ENCODE data around the gene MXI1.
"Not testable (repeated sequence)": the region's sequence is repeated elsewhere in the genome, so short reads cannot be mapped to it uniquely, and the experiment has no call there.

MXI1 gene

DNA sequence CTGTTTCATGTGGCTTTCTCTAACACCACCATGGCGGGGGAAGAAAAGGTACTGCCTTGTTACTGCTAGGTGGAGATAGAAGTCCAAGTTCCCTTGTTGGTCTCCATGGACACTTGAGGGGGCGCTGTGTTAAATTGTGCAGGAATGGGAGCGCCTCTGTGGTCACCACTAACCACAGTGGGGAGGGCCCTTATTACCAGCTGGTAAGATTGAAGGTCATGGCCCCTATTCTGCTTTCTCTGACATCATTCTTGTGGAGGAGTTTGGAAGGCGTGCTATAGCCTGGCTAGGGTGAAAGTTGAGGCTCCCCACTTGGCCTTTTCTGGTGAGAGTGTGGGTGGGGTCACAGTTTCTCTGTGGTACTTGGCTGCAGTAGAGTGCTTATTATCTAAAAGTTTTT, 14.9 kb upstream of the MXI1 start:
- Histone ChIP-seq H3K9me3 (ENCODE audit: control insufficient read depth, insufficient read depth, low read length) (no peaks in the 10 kb centered on the region), H3K4me3 (ENCODE audit: low read length) (no peak overlapping the region), H3K27me3 (ENCODE audit: control insufficient read depth, low read length) (peaks cover 38% of the 10 kb centered on the region), H3K9me2 (replicated peaks; ENCODE audit: control insufficient read depth, low read length) (no peaks in the 10 kb centered on the region), H3F3A (ENCODE audit: control insufficient read depth, insufficient read depth) (no peaks in the 10 kb centered on the region), H4K20me1 (ENCODE audit: control insufficient read depth, insufficient read depth, low read depth, low read length) (no peaks in the 10 kb centered on the region), H3K36me3 (ENCODE audit: control insufficient read depth, low read length) (no peaks in the 10 kb centered on the region), H3K4me2 (ENCODE audit: low read length) (no peak overlapping the region), H3K4me1 (ENCODE audit: control insufficient read depth, low read length) (no peaks in the 10 kb centered on the region), H3K79me2 (ENCODE audit: control insufficient read depth, low read length) (no peaks in the 10 kb centered on the region), H3K27ac (ENCODE audit: low read depth, low read length) (no peak overlapping the region)
- TF ChIP-seq, protein P1, sequence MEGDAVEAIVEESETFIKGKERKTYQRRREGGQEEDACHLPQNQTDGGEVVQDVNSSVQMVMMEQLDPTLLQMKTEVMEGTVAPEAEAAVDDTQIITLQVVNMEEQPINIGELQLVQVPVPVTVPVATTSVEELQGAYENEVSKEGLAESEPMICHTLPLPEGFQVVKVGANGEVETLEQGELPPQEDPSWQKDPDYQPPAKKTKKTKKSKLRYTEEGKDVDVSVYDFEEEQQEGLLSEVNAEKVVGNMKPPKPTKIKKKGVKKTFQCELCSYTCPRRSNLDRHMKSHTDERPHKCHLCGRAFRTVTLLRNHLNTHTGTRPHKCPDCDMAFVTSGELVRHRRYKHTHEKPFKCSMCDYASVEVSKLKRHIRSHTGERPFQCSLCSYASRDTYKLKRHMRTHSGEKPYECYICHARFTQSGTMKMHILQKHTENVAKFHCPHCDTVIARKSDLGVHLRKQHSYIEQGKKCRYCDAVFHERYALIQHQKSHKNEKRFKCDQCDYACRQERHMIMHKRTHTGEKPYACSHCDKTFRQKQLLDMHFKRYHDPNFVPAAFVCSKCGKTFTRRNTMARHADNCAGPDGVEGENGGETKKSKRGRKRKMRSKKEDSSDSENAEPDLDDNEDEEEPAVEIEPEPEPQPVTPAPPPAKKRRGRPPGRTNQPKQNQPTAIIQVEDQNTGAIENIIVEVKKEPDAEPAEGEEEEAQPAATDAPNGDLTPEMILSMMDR (IDR thresholded peaks at IDR 0.05; ENCODE audit: low read depth, low read length, poor library complexity, severe bottlenecking): peak; percentile 29
- no peak for TF ChIP-seq EZH2phosphoT487 (IDR thresholded peaks at IDR 0.05; ENCODE audit: borderline replicate concordance, low read length)

DNA sequence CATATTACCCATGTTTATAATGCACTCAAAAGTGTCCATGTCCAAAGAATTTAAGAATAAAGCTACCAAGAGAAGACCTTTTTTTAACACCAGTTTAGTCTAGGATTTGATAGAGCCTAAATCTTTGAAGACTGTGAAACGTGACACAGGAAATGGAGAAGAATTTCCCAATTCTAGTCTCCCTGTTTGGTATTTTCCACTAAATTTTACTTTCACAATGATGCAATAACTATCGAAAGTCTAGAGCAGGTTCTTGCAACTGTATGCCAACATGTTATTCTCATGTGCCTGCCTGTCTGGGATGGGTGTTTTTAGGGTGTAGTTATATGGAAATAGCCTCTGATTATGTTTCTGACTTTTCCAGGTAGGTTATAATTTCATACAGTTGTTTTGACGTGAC, 6.9 kb upstream of the MXI1 start:
- Histone ChIP-seq H3K4me2 (ENCODE audit: low read length) (no peak overlapping the region), H3K27me3 (ENCODE audit: control insufficient read depth, low read length) (peaks cover 35% of the 10 kb centered on the region)
- TF ChIP-seq EZH2phosphoT487 (IDR thresholded peaks at IDR 0.05; ENCODE audit: borderline replicate concordance, low read length): no peak
- TF ChIP-seq, protein P1 (IDR thresholded peaks at IDR 0.05; ENCODE audit: low read depth, low read length, poor library complexity, severe bottlenecking): no peak

DNA sequence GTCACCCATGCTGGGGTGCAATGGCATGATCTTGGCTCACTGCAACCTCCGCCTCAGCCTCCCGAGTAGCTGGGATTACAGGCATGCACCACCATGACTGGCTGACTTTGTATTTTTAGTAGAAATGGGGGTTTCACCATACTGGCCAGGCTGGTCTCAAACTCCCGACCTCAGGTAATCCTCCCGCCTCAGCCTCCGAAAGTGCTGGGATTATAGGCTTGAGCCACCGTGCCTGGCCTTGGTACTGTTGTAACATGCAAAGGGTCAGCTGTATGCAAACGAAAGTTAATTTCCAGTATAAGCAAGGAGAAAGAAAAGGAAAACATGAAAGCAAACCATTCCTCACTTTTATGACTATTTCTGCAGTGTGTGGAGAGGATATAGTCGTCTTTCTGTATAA, 6.4 kb upstream of the MXI1 start:
- not testable (repeated sequence) for H3K9me2 ChIP-seq (replicated peaks; ENCODE audit: control insufficient read depth, low read length)

More for the DNA sequence above, 6.9 kb upstream of the MXI1 start:
- no peaks in the 10 kb centered on the region for H4K20me1 ChIP-seq (ENCODE audit: control insufficient read depth, insufficient read depth, low read depth, low read length)
- no peaks in the 10 kb centered on the region for H3K9me2 ChIP-seq (replicated peaks; ENCODE audit: control insufficient read depth, low read length)
- no peaks in the 10 kb centered on the region for H3K36me3 ChIP-seq (ENCODE audit: control insufficient read depth, low read length)
- no peak overlapping the region for H3K4me3 ChIP-seq (ENCODE audit: low read length)
- no peaks in the 10 kb centered on the region for H3K9me3 ChIP-seq (ENCODE audit: control insufficient read depth, insufficient read depth, low read length)
- no peaks in the 10 kb centered on the region for H3K4me1 ChIP-seq (ENCODE audit: control insufficient read depth, low read length)
- no peaks in the 10 kb centered on the region for H3F3A ChIP-seq (ENCODE audit: control insufficient read depth, insufficient read depth)
- no peaks in the 10 kb centered on the region for H3K79me2 ChIP-seq (ENCODE audit: control insufficient read depth, low read length)
- no peak overlapping the region for H3K27ac ChIP-seq (ENCODE audit: low read depth, low read length)

DNA sequence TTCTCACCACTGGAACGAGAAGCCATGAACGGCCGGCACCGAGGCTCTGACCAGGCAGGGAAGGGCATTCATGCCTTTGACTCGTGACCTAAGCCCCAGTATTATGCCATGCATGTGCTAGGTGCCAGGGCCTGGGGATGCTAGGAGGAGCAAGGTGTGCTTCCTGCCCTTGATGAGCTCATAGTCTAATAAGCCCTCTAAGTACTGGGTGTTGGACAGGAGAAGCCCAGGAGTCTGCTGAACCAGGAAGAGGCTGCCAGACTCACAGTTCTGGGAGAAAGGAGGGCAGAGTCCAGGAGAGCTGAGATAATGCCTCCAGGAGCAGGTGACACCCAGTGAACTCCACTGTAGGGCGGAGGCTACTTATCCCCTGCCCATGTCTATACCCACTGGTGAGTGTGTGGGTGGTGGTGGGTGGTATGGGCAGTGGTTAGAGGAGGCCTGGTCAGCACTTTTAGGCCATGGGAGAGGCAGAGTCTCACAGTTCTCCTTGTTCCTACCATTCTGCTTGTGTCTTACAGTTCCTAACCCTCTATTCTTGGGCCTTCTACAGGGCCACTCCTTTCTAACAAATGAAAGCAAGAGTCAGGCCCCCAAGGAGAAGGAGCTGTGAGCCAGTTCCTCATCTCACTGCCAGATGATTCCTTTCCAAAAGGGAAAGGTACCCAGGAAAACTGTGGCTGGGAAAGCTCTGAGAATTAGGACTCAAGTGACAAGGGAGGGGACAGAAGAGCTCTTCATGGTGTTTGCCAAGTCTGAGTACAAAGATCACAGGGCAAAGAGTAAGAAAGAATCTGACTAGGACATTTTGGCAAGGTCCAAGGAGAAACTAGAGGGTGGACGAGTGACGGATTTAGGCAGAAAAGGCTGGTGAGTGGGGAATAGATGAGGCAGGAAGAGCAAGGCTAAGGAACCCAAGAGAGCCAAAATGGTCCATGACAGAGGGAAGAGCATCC, 3.6 kb upstream of the MXI1 start:
- no peak overlapping the region for H3K4me2 ChIP-seq (ENCODE audit: low read length)
- H3K9me3 ChIP-seq (ENCODE audit: control insufficient read depth, insufficient read depth, low read length): no peaks in the 10 kb centered on the region
- H3K79me2 ChIP-seq (ENCODE audit: control insufficient read depth, low read length): no peaks in the 10 kb centered on the region
- H3K4me1 ChIP-seq (ENCODE audit: control insufficient read depth, low read length): peaks cover 10% of the 10 kb centered on the region
- H3F3A ChIP-seq (ENCODE audit: control insufficient read depth, insufficient read depth): 0 out of 2 replicates have a peak, but pooled peaks cover 3% of the 10 kb centered on the region
- H3K9me2 ChIP-seq (replicated peaks; ENCODE audit: control insufficient read depth, low read length): no peaks in the 10 kb centered on the region
- H4K20me1 ChIP-seq (ENCODE audit: control insufficient read depth, insufficient read depth, low read depth, low read length): no peaks in the 10 kb centered on the region
- no peaks in the 10 kb centered on the region for H3K36me3 ChIP-seq (ENCODE audit: control insufficient read depth, low read length)
- H3K27me3 ChIP-seq (ENCODE audit: control insufficient read depth, low read length): peaks cover 24% of the 10 kb centered on the region
- TF ChIP-seq EZH2phosphoT487 (IDR thresholded peaks at IDR 0.05; ENCODE audit: borderline replicate concordance, low read length): no peak
- TF ChIP-seq, protein P1 (IDR thresholded peaks at IDR 0.05; ENCODE audit: low read depth, low read length, poor library complexity, severe bottlenecking): no peak
- H3K4me3 ChIP-seq (ENCODE audit: low read length): no peak overlapping the region
- H3K27ac ChIP-seq (ENCODE audit: low read depth, low read length): no peak overlapping the region

More for the DNA sequence above, 6.4 kb upstream of the MXI1 start:
- not testable (repeated sequence) for H3K36me3 ChIP-seq (ENCODE audit: control insufficient read depth, low read length); H3K4me1 ChIP-seq (ENCODE audit: control insufficient read depth, low read length); H3K4me2 ChIP-seq (ENCODE audit: low read length); H3K27ac ChIP-seq (ENCODE audit: low read depth, low read length); H3F3A ChIP-seq (ENCODE audit: control insufficient read depth, insufficient read depth); H3K4me3 ChIP-seq (ENCODE audit: low read length); H4K20me1 ChIP-seq (ENCODE audit: control insufficient read depth, insufficient read depth, low read depth, low read length); H3K79me2 ChIP-seq (ENCODE audit: control insufficient read depth, low read length); H3K9me3 ChIP-seq (ENCODE audit: control insufficient read depth, insufficient read depth, low read length)
- H3K27me3 ChIP-seq (ENCODE audit: control insufficient read depth, low read length): peaks cover 31% of the 10 kb centered on the region
